ENCODE data around the gene WDR91. TPM values are rescaled to one million over a fixed set of nuclear protein-coding genes. Genes with fewer than 3 reads are reported as not detected.

Gene WDR91
- total RNA-seq, 2 donors from 2014 or later: 28.0 to 32.4 TPM

DNA sequence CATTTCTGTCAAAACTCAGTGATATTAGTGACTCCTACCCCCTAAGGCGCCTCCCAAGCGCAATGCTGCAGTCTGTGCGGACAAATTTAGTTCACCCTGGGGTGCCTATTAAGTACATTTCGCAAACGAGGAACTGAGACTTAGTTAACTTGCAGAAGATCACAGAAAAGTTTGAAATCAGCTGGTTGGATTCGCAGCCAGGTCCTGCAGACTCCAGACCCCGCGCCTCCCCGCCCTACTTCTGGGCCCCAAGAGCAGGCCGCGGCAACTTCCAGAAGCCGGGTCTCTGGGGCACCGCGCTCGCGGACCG lies 41.4 kb downstream of the WDR91 start:
- Histone ChIP-seq H3K9me3 (no peaks in the 10 kb centered on the region), H3K4me1 (peaks cover 34% of the 10 kb centered on the region), H3K36me3 (replicated peaks in 1 of 2; ENCODE audit: insufficient read depth in 1 of 2, low read depth in 2 of 2) (peaks cover 0 to 7% of the 10 kb centered on the region in 2 donors), H3K27ac (peak overlapping the region; percentile 80 to 98 (median 96)), H3K4me3 (peak overlapping the region; percentile 67 to 86), H3K27me3 (no peaks in the 10 kb centered on the region)
- intact Hi-C loops (cut with DNase I): loop anchor here (10.0 kb wide), 1 partner anchor 175 kb away; no protein-coding TSS in a partner anchor
- ATAC-seq (no peak), DNase-seq (no peak)
- 0 to 1% methylated on average over 15 to 17 of the region's 17 CpGs for WGBS, 2 donors
- TF ChIP-seq CTCF (IDR thresholded peaks at IDR 0.05): no peak
- TF ChIP-seq POLR2A (IDR thresholded peaks at IDR 0.05): no peak

DNA sequence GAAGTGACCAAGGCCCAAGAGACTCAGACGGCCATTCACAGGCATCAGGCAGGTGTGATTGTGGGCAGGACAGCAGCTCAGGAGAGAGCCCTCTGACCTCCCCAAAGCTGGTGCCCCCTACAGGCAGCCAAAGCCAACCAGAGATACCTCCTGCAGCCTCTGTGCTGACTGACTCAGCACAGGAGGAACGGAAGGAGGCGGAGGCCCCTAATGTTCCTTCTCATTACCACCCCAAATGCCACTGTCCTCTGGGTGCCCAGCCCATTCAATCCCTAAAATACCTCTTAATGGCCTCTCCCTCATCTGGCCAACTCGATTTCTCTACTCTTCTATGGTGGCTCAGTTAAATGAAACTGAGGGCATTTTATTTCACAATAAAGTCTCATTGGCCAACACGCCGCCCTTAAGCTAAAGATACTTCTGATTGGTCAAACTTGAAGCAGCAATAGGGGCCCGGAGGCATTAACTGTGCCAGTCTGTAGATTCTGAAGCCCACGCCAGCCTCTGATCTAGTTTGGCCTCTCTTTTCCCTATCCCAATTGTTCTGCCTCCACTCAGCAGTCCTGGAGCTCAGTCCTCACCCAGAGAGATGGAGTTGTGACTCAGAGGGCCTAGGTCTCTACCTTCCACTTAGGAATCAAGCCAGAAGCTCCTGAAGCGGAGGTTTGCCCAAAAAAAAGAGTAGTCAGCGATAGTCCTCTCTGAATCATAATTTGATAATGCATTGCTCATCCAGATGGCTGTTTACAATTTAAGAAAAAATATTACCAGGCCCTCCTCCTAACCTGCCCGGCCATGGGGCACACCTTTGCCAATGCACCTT lies 42.0 kb downstream of the WDR91 start:
- intact Hi-C loops (cut with DNase I): loop anchor here (10.0 kb wide), 1 partner anchor 175 kb away; no protein-coding TSS in a partner anchor
- ATAC-seq: no peak
- DNase-seq: peak in 2 of 4 donors; percentile 38 to 39
- no peak for TF ChIP-seq POLR2A (IDR thresholded peaks at IDR 0.05)
- TF ChIP-seq CTCF (IDR thresholded peaks at IDR 0.05): peak in 4 of 7 experiments; percentile 17 to 34 (median 22)
- peaks cover 0 to 7% of the 10 kb centered on the region in 2 donors for H3K36me3 ChIP-seq (replicated peaks in 1 of 2; ENCODE audit: insufficient read depth in 1 of 2, low read depth in 2 of 2)
- no peaks in the 10 kb centered on the region for H3K27me3 ChIP-seq
- no peaks in the 10 kb centered on the region for H3K9me3 ChIP-seq
- peak overlapping the region in 1 of 2 donors; percentile 86 for H3K4me3 ChIP-seq
- peak overlapping the region; percentile 80 to 98 (median 96) for H3K27ac ChIP-seq
- peaks cover 36% of the 10 kb centered on the region for H3K4me1 ChIP-seq
- WGBS, 2 donors: 34 to 51% methylated on average over 11 of the region's 11 CpGs

DNA sequence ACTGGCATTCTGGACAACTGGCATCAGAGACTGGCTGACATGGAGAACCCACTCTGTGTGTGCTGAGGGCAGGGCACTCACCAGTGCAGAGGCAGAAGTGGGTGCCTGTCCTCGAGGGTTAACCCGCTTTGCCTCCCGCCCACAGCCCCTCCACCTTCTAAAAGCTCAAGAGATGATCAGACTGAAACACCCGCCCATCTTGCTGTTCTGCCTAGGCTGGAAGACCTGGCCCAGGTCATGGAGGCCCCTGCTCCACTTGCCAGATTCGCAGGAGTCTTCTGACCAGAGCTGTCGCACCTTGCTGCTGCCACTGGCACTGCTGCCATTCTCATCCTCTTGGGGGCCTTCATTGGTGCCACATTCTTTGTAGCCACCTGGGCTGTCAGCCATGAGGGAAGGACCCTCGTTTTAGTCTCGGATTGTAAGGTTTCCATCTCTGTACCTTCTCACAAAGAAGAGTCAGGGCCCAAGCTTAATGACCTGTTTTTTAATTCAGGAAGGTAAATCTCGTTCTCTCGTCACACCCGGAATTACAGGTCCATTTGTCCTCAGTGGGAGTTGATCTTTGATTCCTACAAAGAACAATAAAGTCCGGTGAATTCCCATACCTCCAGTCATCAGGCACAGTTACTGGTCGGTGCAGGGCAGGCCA lies 42.7 kb downstream of the WDR91 start:
- 83 to 88% methylated on average over 13 of the region's 13 CpGs for WGBS, 2 donors
- H3K4me1 ChIP-seq: peaks cover 40% of the 10 kb centered on the region
- peak overlapping the region in 3 of 4 donors; percentile 95 to 98 (median 97) for H3K27ac ChIP-seq
- TF ChIP-seq CTCF (IDR thresholded peaks at IDR 0.05) (no peak), POLR2A (IDR thresholded peaks at IDR 0.05) (no peak)
- ATAC-seq (no peak), DNase-seq (peak in 2 of 4 donors; percentile 7 to 12)
- intact Hi-C loops (cut with DNase I): loop anchor here (10.0 kb wide), 1 partner anchor 174 kb away; no protein-coding TSS in a partner anchor
- no peaks in the 10 kb centered on the region for H3K27me3 ChIP-seq
- H3K4me3 ChIP-seq: no peak overlapping the region
- H3K36me3 ChIP-seq (replicated peaks in 1 of 2; ENCODE audit: insufficient read depth in 1 of 2, low read depth in 2 of 2): peaks cover 0 to 7% of the 10 kb centered on the region in 2 donors
- H3K9me3 ChIP-seq: no peaks in the 10 kb centered on the region

DNA sequence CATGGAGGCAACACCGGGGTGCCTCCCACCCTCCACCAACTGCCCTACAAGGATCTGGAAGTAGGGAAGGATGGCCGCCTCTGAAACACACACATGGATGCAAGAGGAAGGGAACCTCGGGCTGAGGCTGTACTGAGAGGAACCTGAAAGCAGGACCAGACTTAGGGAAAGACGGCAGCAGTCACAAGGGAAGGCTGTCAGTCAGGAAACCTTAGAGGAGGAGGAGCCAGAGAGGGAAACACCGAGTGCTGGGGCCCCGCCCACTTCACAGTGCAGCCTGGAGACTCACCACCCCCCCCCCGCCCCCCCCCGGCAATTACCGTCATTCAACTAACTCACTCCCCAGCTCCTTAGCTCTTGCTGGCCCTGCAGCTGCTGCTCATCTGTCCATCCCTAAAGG lies 43.3 kb downstream of the WDR91 start:
- intact Hi-C loops (cut with DNase I): loop anchor here (10.0 kb wide), 1 partner anchor 173 kb away; no protein-coding TSS in a partner anchor
- ATAC-seq (no peak), DNase-seq (peak in 3 of 4 donors; percentile 21 to 48 (median 22))
- WGBS, 2 donors: 42 to 60% methylated on average over 8 to 9 of the region's 9 CpGs
- H3K27ac ChIP-seq: no peak overlapping the region
- H3K27me3 ChIP-seq: no peaks in the 10 kb centered on the region
- H3K9me3 ChIP-seq: no peaks in the 10 kb centered on the region
- no peak for TF ChIP-seq POLR2A (IDR thresholded peaks at IDR 0.05)
- no peak for TF ChIP-seq CTCF (IDR thresholded peaks at IDR 0.05)
- peaks cover 0 to 7% of the 10 kb centered on the region in 2 donors for H3K36me3 ChIP-seq (replicated peaks in 1 of 2; ENCODE audit: insufficient read depth in 1 of 2, low read depth in 2 of 2)
- H3K4me3 ChIP-seq: no peak overlapping the region
- H3K4me1 ChIP-seq: peaks cover 40% of the 10 kb centered on the region
